NCI-H146 treated with DMSO at 0.1 percent for 48 hours (cell line): ENCODE measurements around the gene ZSCAN29.

Experiments
- DNase-seq: peaks from one replicate; lab custom pipeline; 2025; ENCODE audit not compliant: unreplicated experiment; lab: John Stamatoyannopoulos, UW

ZSCAN29 gene

DNA sequence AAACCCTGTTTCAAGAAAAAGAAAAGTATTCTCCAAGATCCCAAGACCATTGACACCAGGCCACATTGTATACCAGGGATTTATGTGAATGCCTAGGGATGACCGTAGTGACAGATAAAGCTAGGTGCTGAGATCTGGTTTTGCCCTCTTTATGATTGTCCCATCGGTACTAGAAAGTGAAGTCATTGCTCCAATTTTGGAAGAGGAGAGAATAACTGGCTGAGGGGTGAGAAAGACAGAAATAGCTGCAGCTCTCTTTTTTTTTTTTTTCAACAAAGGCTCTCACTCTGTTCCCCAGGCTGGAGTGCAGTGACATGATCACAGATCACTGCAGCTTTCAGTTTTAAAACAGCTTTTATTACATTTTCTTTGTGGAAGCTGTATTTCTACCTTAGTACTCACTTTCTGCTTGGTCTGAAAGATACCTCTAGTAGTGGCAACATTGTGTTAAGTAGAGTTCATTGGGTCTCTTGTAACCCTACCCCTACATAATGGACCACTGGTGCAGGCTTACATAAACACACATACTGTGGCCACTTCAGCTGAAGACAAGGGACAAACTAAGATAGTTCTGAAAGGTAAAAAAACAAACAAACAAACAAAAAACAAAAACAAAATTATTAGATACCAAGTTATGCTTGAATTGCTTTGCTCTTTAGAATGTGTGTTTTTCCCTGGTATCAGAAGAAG is 18.0 kb downstream of the ZSCAN29 start:
- DNase-seq: no peak

DNA sequence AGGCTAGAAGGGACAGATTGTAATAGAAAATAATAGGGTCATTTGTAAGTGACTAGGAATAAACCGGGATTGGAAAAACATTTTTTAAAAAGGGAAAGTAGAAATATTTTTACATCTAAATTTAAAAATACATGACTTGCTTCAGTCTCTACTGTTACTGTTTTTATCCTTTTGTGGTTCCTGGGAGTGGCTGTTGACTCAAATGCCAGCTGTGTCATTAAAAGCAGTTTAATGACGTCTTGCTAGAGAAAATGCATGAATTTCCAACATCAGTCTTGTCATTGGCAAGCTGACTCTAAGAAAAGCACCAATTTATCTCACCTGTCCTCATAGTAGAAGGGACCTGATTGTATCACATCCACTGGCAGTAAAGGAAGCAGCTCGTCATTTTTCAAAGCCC is 23.7 kb downstream of the ZSCAN29 start:
- DNase-seq: no peak

DNA sequence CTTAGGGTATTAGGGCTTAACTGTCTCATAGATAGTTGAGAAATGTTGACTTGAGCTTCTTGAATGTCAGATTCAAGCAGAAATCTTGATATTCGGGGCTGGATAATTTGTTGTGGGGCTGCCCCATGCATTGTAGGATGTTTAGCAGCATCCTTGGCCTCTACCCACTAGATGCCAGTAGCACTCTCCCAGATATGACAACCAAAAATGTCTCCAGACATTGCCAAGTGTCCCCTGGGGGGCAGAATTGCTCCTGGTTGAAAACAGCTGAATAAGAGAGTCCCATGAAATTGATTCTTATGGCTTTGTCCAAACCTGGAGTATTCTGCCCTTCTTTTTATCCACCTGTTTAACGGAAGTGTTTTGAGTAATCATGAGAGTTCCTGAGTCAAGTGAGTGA is 24.5 kb downstream of the ZSCAN29 start:
- no peak for DNase-seq

DNA sequence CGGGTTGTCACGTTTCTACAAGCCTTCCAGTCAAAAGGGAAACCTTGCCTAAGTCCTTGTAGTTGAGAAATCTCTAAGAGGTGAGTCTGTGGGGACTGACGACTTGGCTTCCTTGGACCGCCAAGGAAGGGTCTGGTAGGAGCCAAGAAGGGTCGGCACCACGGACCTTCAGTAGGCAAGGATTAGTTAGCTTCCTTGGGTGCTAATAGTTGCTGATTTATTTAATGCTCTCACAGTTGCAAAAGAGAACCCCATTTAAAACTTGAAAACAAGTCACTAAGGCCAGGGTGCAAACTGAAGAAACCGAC is 40.1 kb downstream of the ZSCAN29 start:
- no peak for DNase-seq

DNA sequence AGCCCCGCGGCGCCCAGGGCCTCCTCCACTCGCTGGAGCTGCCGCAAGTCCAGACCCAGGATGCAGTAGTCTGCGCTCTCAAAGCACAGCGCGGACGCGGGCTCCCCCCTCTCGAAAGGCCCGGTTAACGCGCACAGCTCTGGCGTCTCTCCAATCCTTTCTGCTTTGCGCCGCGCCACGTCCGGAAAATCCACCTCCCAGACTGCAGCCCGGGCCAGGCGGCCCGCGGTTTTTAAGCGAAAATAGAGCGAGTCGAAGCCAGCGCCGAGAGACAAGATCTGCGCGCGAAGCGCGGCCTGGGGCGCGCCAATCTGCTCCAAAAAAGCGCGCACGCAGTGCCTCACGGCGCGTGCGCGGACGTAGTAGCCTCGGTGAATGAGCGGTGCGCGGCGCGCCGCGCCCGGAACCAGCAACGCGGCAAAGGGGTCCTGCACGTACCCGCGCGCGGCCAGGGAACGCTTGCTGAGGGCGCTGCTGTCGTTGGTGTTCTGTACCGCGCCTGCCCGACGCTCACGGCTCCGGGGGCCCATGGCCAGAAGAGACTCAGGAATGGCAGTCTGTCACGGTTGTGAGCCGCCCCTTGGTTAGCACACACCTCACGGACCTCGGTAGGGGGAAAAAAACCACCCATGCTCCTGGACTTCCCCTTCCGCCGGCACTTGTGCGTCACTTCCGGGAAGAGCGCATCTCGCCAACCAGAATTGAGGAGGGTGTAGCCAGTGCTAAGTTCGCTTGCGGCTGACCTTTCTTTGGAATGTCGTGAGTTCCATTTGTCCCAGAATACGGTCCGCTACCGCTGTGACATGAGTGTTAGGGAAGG is 40.7 kb downstream of the ZSCAN29 start, which contains the start of gene LCMT2:
TSS of gene LCMT2 (minus strand) at position 614 of the 820 bp plus-strand sequence. CDS start at position 530, 84 bp downstream.
- DNase-seq: peak; percentile 70

DNA sequence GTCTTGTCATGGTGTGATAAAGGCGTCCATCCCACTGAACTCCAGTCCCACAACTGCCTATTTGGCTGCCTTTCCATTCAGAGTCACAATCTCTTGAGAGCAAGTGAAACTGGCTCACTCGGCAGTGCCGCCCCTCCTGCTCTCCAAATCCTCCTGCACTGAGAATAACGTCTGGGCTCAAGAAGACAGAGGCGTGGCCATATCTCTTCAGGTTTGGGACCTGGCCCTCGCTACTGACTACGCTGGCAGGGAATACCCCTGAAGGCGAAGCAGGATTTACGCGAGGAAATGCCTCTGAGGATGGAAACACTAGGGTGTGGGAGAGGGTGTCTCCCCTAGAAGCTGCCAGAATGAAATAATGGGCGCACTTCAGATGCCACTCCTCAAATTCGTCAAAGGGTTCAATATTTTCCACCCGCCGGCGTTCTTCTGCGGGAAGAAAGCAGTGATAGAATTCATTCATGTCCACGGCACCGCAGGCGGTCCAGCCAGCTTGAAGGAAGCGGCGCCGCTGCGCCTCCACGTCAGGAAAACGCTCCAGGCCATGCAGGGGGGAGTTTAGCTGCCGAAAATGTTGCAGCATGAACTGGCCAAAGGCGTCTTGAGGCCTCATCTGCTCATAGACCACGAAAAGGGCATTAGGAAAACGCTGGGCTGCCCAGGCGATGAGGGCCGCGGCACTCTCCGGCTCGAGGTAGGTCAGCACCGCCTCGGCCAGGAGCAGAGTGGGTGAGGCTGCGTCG is 41.5 kb downstream of the ZSCAN29 start:
- DNase-seq: peak; percentile 21

DNA sequence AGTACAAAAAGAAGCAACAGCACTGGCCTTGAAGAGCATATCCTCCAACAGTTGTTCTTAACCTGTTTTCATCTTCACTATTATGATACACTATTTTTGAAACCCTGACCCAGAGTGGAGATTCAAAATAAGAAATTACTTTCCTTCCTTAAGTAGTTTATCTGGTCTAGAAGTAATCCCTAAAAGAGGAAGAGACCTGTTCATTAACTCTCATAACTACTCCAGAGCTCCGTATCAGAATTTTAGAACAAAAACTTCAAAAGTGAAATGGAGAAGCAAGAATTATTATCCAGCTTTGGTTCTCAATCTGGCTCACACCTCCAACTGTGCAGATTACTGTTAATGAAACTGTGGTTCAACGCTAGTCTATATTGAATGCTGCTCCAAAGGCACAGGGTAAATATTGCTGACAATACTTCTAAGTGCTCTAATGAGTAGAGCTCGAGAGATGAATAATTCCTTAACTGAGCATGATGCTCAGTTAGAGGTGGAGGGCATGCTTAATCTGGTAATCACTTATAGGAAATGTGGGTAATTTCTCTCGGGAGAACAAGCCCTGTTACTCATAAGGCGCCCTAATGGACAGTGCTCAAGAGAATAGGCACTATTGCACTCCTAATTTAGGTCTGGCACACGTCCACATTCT is 45.7 kb downstream of the ZSCAN29 start:
- DNase-seq: peak; percentile 0

DNA sequence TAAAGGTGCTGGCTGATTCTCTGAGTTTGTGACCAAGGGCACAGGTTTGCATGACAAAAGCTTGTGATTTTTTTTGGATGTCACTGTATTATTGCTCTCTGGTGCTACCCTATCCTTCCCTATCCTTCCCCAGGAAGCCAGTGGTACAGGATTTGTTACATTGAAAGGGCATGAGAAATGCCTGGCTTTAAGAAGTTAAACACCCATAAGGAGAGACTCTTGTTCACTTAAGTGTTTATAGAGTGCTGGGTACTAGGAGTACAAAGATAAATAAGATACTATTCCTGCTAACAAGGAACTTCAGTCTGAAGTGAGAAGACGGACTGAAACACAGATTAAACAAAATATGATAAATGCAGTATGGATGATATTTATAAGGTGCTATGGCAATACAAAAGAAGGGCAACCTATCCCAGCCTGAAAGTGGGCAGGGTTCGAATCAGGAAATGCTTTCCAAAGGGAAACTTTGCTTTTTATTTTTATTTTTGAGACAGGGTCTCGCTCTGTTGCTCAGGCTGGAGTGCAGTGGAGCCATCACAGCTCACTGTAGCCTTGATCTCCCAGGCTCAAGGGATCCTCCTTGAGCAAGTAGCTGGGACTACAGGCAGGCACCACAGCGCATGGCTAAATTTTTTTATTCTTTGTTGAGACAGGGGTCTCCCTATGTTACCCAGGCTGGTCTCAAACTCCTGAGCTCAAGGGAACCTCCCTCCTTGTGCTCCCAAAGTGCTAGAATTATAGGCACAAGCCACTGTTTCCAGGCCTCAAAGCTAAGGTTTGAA is 51.7 kb downstream of the ZSCAN29 start:
- no peak for DNase-seq

DNA sequence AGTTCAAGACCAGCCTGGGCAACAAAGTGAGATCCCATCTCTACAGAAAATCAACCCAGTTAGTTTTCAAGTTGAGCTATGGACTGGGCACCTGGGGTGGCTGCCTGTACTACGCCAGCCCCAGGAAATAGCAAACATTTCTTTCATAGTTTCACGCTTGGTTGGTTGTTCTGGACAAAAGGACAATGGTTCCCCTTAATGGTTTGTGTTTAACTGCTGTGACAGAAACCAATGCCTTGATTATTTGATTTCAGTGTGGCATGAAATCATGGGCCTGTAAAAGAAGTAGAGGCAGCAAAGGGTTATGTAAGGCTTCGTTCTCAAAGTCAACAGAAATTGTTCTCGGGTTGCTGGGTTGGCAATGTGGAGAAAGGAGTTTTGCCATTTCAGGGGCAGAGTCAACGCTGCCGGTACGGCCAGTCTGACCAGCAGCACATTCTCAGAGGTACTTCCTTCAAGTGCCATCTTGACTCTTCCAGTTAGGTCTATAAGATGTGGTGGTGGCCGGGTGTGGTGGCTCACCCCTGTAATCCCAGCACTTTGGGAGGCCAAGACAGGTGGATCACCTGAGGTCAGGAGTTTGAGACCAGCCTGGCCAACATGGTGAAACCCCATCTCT is 53.2 kb downstream of the ZSCAN29 start:
- DNase-seq: peak; percentile 61

DNA sequence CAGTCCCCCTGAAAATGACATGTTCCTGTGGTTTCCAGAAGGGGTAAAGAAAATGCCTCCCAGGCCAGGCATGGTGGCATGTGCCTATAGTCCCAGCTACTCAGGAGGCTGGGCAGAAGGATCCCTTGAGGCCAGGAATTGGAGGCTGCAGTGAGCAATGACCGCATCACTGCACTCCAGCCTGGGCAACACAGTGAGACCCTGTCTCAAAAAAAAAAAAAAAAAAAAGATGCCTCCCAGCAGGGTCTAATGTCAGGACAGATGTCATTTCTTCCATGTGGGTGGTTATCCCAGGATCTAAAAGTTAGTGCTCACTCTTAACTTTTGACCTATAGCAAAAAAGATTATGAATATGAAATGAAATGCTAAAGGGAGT is 53.9 kb downstream of the ZSCAN29 start:
- no peak for DNase-seq

DNA sequence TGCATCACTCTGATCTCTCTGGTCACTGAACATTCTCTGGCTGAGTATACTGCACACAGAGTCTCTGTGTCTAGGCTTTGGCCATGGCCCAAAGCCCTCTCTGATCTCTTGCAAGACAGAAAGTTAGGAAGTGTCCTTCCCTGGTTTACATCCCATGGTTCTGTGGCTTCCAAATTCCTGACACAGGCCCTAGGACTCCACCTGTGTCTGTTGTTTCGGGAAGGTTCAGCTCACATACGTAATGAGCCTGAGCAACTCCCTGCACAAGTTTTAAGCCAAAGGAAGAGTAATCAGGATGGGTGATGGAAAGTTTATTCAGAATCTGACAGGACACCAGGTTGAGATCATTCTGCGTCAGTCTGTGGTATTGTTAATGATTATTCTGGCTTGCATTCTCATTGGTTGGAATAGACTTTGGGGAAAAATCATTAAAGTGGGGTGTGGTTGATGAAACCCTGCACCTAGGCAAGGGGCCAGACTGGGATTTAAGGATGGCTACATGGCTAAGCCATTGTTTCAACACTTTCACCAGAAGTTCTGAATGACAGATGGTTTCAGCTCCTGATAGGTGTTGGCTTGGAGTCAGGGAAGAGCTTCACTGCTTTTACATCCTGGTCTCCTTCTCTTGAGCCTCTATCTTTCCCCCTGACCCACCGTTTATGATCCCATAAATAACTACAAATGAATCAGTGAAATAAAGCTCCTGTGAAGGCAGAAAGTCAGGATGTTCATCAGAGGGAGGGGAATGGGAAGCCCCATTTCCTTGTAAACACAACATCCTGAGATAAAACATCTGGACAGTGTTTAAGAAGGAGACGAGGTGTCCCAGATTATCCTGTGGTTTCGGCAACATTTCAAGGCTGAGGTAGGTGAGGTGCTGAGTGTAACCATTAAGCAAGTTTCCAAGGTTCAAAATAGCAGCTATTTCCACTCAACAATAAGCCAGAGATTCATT is 54.5 kb downstream of the ZSCAN29 start:
- DNase-seq: no peak

DNA sequence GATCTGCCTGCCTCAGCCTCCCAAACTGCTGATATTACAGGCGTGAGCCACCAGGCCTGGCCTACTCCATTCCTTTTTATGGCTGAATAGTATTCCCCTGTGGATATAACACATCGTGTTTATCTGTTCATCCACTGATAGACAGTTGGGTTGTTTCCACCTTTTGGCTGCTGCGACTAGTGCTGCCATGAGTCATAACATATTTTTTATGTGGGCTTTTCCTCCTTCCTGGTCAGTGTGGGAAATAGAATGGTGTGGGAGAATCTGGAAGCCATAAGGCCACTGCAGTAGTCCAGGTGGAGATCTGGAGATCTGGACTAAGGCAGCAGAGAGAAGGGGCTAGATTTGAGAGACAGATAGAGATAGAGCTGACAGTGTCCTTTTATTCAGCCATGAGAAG is 56.7 kb downstream of the ZSCAN29 start:
- DNase-seq: no peak

DNA sequence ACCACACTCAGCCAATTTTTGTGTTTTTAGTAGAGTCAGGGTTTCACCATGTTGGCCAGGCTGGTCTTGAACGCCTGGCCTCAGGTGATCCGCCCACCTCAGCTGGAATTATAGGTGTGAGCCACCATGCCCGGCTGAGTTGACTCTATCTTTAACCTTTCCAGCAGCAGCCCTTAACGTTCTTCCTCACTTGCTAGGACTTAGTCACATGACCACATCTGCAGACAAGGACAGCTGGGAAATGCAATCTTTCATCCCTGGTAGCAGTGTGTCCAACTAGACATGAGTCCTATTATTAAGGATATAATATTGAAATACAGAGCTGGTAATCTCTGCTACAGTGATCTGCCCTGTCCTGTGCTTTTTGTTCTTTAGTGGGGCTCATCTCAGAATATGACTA is 58.5 kb downstream of the ZSCAN29 start:
- no peak for DNase-seq
